Activated CD4-positive, CD25-positive, alpha-beta regulatory T cell (primary cell): Measurements from ENCODE around the gene FXYD2.
A peak's percentile ranks its signal among the peaks of the same experiment; 100 is the strongest.

Experiments
- DNase-seq, 4 experiments: peaks; one replicate each; lab custom pipeline; 2025; lab: John Stamatoyannopoulos, UW

Gene FXYD2

DNA sequence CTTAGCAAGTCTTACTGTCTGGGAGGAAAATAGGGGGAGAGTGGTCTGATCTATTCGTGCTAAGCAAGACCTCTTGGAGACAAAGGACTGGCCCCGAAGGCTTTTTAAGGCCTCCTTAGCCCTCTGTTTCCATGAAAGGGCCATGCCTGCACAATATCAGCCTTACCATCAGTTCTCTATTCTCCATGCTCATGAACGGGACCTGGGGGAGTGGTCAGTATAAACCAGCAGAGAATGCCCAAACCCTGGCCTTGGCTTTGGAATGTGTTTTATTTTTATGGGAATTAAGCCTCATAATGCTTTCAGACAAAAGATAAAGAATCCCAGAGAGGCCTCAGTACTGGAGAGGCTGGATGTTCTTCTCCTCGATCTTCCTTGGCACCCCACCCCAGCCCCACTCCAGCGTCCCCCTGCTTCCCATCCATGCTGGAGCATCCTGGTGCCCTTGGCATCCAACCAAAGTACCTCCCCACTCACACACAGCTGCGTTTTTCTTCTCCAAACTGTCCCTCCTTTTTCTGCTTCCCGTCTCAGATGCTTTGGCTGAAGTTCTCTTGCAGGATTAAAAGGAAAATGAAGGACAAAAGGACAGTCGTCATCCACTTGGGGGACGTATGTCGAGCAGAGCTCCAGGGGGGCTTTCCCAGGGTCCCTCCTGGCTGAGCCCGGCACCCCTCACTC is 33.3 kb upstream of the FXYD2 start:
- DNase-seq, result no peak

DNA sequence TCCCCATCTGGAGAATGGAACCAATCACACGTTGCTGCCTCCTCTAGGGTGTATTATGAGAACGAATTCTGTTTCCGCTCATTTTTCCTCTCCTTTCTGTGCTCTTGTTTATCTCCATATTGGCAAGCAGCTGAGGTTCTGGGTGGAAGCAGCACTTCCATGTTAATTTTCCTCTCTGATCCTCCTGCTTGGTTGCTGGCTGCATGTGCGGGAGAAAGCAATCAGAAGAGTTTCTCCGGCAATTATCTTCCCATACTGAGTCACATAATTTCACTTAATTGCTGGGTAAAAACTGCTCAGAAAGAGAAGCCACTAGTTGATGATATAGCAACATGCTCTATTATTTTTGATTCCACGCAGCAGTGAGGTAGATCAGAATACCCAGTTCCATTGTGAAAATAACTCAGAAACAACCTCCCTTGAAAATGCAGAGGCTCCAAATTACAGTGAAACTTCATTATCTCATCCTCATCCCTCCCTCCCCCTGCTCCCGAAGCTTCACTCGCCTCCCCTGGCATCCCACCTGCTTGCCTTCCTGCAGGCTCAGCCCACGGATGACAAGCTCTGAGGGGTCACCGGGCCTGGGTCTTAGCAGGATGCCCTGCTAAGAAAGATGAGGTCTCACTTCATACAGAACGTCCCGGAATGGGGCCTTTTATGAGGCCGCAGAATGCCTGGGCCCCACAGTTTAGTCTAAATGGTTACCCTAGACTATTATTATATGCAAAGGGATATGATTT is 31.5 kb upstream of the FXYD2 start:
- DNase-seq, result no peak

DNA sequence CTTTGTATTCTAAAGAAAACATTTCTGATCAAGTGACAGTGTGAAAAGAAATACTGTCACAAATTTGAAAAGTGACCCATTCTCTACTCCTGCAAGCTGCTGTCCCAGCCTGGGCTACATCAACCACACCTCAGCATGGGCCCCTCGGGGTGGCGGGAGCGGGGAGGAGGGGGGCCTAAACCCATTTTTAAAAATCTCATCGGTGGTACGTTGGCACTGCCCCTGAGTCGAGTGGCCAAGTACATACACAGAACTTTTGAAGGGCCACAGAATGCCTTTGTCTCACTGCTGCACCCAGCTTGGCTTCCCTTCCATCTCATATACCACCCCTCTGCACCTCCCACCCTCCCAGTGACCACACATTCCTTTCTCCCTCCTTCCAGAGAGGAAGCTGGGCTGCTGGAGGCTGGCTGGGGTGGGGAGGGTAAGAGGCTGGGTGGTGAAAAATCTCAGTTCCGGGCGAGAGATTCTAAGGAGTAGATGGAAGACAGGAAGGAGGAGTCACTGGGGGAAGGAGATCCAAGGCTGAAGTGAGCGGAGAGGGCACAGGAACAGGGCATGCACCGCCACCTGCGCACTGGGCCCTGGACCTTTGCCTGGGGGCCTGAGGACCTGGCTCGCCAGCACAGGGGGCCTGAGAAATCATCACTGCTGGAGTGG is 30.8 kb upstream of the FXYD2 start:
- DNase-seq, result no peak

DNA sequence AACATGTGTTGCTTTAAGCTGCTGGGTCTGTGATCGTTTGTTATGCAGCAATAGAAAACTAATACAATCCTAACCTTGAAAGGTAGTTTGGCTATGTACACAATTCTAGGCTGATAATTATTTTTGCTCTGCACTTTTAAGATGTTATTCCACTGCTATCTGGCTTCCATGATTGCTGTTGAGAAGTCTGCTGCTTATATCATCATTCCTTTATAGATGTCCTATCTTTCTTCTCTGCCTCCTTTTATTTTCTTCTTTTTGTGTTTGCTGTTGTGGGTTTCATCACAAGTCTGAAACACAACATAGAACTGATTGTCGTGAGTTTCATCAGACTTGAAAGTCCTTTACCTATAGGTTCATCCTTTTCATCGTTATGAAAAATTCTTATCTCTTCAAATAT is 27.8 kb upstream of the FXYD2 start:
- DNase-seq, result no peak

DNA sequence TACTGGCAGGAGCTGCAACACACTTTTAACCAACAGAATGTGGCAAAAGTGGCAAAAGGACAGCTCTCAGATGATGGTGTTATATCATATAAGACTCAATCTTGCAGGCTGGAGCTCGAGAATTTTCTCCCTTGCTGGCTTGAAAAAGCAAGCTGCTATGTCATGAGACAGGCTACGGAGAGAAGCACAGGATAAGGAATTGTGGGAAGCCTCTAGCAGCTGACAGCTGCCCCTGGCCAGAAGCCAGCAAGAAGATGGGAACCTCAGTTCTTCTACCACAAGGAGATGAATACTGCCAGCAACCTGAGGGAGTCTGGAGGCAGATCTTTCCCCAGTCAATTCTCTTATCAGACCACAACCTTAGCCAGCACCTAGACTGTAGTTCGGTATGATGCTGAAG is 27.3 kb upstream of the FXYD2 start:
- DNase-seq, result no peak

DNA sequence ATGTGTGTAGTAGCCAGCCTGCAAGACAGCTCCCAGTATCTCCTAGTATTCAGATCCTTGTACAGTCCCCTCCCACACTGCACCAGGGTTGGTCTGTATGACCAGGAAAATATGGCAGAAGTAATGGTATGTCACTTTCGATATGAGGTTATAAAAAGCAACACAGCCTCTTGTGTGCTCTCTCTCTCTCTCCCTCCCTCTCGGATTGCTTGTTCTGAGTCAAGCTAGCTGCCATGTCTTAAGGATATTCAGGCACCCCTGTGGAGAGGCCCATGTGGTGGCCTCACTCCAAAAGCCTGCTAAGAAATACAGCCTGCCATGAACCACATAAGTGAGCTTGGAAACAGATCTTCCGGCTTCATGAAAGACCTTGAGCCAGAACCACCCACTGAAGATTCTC is 26.6 kb upstream of the FXYD2 start:
- DNase-seq, result no peak

DNA sequence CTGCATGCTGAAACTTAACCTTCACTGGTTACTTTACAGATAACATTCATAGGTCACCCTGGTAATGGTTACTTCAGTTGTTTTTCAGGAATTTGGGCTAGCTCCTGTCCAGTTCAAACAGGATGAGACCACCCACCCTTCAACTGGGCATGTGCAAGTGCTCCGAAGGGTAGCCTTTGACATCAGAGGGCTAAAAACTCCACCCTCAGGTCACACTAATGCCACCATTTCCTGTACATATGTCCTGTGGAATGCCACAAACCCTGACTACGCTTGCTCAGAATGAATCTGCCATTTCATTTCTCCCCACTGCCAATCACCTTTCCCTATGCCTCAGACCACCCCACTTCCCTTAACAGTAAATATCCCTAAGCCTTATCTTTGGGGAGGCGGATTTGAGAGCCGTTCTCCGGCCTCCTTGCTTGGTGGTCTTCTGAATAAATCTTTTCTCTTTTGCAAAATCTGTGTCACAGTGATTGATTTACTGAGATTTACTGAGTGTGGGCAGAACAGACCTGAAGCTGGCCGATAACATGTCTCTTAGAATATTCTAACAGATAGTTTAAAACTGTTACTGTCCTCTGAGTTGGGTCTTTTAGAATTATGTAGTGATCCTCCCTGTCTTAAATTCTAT is 25.4 kb upstream of the FXYD2 start:
- no peak for DNase-seq

DNA sequence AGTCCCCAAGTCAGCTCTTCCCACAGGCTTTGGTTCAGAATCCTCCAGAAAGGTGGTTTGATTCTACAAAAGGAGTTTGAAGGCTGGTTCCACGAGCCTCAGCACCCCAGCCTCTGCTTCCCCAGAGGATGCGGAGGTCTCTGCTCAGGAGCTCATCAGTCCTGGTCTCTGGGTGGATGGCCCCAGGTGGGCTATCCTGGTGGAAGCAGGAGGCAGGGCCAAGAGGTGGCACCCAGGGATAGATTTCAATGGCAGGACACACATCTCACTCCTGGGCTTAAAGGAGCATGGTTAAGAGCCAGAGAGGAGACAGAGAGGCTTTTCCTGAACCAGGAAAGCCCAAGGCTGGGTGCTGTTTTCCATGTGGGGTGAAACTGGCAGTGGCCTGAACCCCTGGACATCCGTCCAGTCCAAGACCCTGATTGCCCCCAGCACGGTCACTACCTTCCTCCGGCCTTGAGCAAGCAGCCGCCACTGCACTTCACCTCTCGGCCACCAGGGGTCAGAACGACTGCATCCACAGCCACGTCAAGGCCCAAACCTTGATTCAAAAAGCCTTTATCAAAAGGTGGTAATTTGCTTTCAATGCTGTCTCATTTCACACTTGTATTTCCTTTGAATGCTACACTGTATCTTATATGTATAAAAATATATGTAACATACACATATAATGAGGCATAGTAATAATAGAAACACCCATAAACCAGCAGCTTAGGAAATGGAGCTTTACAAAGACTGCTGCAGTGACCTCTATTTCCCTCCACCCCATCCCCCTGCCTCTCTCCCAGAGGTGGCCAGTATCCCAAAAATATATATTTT is 19.3 kb upstream of the FXYD2 start:
- peak; percentile 63 to 85 (median 72) for DNase-seq

DNA sequence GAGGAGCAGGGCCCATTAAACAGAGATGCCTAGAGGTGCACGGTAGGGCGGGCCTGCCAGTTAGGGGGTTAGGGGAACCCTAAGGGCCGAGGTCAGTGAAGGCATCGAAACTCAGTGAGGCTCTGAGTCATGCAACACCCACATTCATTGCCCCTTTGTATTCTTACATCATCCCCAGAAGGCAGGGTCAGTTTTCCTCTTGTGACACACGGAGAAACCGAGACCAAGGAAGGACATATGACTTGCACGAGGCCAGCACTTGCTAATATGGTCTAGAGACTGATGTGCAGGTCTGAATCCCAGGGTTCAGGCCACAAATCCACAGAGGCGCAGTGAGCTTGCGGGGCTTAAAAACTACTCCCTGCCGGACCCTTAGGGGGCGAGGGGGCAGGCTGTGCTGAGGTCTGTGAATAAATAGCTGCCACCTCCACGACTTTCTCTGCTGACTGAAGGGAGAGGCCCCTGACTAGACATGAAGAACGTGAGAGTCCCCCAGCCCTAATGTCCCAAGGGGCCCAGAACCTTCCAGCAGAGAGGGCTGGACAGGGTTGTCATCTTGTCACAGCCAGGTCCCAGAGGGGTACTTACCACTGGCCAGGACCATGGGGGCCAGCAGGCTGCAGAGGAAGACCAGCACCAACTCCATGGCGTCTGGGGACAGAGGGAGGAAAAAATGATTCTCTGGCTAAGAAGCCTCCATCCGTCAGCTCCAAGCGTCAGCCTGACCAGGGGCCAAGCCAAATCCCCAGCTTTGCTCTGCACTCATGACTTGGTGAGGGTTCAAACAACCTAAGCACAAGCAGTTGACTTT is 17.8 kb upstream of the FXYD2 start:
- no peak for DNase-seq

DNA sequence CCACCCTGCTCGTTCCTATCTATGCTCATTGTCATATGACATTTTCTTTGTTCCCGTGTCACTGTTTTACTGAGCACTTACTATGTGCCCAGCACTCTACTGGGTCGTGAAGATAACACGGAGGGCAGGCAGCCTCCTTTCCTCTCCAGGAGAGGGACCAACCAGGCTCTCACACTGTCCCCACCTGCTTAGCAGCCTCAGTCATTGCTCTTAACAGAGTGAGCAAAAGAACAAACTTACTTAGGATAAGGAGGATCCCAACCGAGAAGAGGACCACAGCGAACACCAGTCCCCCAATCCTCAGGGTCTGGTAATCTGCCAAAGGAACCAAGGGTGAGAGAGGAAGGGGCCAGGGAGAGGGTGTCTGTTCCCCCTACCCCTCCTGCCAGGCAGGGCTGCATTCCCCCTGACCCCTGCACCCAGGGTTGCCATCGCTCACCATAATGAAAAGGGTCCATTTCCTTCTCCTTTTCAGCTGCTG is 17.0 kb upstream of the FXYD2 start:
- no peak for DNase-seq

DNA sequence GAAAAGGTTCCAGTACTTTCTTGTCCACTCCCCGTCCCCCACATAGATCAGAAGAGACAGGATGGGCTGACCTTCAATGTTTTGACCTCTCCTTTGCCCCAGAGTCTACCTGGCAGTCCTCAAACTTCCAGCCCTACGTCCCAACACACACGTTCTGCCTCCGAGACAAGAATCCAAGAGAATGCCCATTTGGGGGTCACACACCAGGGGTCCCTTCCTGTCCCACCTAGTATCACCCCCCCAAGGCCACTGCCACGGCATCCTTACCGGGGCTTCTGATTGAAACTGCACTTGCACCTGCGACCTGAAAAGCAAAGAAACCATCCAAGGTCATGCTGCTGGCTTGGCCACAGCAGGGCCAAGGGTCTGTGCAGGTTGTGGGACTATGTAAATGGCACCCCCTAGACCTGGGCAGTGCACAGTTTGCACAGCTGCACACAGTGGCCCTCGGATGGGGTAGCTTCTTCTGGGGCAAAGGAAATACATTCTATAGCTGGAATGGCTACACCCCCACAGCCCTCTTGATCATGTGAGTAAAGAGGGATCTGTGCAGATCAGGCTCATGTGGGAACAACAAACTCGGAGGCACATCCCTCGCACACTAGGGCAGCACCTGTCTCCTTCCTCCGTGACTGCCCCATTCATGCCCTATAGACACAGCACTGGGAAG is 16.5 kb upstream of the FXYD2 start:
- no peak for DNase-seq

DNA sequence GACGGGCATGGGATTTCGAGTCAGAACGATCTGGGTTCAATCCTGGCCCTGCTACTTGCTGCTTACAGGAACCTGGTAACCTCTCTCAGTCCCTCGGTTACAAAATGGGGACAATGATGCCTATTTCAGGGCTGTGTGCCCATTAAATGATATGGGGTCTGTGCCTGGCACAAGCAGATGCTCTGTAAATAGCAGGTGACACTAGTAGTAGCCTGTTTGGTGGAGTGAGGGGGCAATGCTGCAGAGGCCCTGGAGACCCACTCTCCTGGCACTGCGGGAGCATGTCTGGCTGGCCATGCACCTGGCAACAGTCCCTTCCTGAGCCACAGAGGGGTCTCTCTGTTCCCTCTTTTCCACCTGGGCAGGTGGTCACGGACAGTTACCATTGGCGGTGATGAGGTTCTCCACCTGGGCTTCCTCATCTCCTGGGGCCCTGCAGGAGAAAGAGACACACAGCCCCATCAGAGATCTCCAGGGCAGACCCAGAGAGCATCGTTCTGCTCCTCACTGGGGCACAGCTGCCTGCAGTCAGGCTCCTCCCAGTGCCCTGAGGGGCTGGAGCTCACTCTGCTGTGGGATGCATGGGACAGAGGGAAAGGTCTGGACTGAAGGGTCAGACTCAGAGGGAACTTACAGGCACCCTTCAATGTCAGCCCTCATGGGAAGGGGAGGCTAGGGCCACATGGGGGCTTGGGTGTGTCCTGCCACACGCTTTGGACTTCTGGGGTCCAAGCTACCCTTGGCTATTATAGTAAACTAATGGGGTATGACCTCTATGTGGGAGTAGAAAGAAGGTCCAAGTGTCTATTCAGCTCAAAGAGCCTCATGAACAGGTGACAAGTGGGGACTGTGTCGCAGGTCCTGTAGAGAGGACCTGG is 15.6 kb upstream of the FXYD2 start:
- no peak for DNase-seq

DNA sequence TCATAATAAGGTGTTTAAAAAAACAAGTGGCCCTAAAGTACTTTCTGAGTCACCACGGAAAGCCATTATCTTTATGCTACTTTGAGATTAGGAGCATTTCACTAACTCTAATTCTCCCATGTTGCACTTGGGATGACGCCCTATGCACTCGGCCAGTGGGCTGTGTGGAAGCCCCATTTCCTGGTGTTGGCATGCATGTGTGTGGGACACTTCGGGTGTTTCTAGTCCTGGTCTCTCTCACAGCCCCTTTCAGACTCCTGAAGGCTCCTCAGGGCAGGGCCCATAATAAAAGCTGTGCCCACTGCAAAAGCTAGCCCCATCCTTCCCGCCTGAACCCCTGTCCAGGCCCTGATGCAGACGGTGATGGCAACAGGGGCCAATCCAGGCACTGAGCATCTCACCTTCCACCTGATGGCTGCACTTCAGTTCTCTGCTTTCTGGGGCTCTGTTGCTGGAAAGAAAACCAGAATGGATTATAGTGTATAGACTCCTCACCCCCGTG is 14.9 kb upstream of the FXYD2 start:
- no peak for DNase-seq

DNA sequence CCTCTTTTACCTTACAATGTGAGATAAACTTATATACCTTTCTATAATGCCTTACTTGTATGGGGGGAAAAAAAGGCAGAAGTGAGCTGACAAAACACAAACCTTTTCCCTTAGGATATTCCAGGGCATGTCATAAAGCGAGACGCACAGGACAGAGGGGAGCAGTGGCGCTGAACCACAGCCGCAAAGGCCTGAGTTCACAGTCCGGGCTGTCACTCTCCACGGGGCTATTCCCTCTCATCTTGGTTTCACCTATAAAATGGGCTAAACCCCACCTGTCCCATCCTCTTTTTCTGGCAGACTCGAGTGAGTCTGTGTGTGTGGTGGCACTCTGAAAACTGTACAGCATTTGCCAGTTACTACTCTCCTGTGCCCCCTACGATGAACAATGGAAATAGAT is 14.4 kb upstream of the FXYD2 start:
- no peak for DNase-seq

DNA sequence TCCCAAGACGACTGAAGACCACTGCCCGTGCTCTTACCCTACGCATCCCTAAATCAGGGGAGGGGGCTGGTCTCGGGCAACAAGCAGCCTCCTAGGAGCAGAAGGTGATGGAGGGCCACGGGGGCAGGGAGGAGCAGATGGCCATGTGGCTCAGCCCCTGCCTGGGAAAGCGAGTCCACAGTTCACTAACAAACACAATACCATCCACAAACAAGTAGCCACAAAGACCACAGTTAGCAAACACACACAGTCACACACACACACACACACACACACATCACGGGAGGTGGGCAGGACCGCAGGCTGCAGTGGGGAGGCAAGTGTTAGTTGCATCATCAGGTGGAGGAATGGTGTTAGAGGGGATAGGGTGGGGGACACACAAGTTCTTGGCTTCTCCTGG is 13.2 kb upstream of the FXYD2 start:
- no peak for DNase-seq

DNA sequence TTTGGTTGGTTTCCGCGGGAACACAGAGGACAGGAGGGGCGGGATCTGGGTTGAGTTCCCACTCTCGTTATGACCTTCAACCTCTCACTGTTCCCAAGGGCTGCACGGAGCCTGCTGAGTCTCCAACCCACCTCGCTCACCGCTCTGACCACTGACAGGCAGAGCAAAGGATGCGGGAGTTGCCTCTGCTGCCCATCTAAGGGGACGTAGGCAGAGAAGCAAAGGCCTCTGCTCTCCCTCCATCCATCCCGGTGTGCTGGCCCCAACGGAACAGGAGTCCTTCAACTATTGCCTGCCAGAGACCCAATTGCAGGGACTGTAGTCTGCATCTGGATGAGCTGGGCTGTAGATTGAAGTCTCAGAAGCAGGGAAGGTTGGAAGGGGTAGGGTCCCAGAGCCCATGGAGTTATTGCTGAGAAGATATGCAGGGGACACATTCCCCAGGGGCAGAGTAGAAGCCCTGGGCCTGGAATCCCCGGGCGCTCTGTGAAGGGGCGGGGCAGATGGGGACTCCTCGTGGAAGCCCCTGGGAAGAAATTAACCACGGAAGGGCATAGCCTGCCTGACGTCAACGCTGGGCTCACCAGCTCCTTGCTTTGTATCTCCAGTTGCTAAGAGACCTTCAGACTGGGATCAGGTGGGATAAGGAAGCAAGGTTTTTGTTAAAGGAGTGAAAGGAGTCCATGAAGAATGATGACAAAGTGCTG is 12.7 kb upstream of the FXYD2 start:
- DNase-seq, result no peak

DNA sequence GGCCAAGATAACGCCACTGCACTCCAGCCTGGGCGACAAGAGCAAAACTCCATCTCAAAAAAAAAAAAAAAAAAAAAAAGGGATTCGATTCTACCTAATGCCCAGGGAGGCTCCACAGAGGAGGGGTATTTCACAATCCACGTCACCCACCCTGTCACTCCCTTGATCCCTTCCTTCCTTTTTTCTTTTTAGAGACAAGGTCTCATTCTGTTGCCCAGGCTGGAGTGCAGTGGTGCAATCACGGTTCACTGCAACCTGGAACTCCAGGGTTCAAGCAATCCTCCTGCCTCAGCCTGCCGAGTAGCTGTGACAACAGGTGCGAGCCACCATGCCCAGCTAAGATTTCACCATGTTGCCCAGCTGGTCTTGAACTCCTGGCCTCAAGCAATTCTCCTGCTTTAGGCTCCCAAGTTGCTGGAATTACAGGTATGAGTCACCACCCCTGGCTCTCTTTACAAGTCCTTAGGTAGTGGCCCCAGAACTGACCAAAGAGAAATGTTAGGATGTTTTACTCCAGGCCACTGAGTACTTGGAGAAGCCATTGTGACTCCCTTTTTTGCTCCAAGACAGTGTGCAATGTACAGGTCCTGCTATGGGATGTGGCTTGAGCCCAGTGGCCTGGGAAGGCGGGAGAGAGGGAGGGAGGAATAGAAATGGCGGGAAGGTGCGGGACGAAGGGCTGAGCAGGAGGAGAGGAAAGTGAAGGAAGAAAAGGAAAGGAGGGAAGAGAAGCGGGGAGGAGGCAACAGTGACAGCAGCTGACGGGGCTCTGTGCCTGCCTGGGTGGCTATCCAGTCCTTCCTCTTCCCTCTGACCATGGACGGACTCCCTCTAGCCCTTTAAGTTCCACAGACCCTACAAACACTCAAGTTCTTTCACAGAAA is 11.8 kb upstream of the FXYD2 start:
- DNase-seq, result no peak

DNA sequence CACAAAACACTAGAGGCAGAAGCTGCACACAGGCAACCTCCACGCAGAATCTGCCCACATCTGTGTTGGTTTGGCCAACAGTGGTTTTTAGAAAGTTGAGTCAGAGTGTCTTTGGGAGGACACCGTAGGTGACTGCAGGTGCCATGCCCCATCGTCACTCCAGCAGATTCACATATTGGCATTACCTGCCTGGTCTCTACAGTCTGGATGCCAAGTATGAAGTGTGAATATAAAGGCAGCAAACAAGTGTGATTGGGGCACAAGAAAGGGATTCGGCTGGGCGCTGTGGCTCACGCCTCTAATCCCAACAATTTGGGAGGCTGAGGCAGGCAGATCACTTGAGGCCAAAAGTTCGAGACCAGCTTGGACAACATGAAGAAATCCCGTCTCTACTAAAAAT is 11.0 kb upstream of the FXYD2 start:
- no peak for DNase-seq
